AG04450 (cell line): ENCODE data around the gene PRR5L. TPM values are rescaled to one million over a fixed set of nuclear protein-coding genes. Genes with fewer than 3 reads are reported as not detected.

Source experiments
- CTCF ChIA-PET: fragments of 300-600, 350-600 bp; formaldehyde crosslinking; extraction: SDS; loops from one replicate; lab custom pipeline; 2022; ENCODE audit warnings: antibody characterized with exemption, inconsistent platforms; lab: Charles Lee
- POLR2A ChIA-PET: fragments of 350-600 bp; formaldehyde crosslinking; extraction: SDS; loops from one replicate; lab custom pipeline; 2021; ENCODE audit warnings: antibody characterized with exemption, inconsistent platforms; lab: Yijun Ruan, JAX
- DNase-seq: peaks from one replicate; pipeline ENCODE4 v3.0.0-alpha.2; 2011; ENCODE audit warnings: low read depth, low spot score
- H3K27ac ChIP-seq: one replicate; pipeline ENCODE4 v1.5.1; 2012; ENCODE audit warnings: low read depth, low read length, control low read depth
- H3K27me3 ChIP-seq: one replicate; pipeline ENCODE4 v1.6.0; 2012; ENCODE audit warnings: low read length; ENCODE audit not compliant: control insufficient read depth, insufficient read depth
- H3K4me3 ChIP-seq: 2 replicates; pipeline ENCODE4 v1.5.1; 2011; ENCODE audit warnings: mild to moderate bottlenecking, low read depth, low read length, control low read depth
- H3K9me3 ChIP-seq: 2 replicates; pipeline ENCODE4 v1.5.1; 2012; ENCODE audit warnings: low read length; ENCODE audit not compliant: control insufficient read depth, insufficient read depth
- polyA plus RNA-seq: library from polyadenylated mRNA; depleted of rRNA; stranded (reverse); fragments of >200 nt; gene quantifications from 2 replicates; pipeline ENCODE4 v1.2.3, GENCODE V29; 2011
- TF ChIP-seq, protein P1 (sequence below): IDR thresholded peaks from 2 replicates; pipeline ENCODE4 v1.5.1; 2011; ENCODE audit warnings: low read depth, low read length, control low read depth, inconsistent platforms

PRR5L gene
- polyA plus RNA-seq, 1 experiment, result 3.4 TPM

DNA sequence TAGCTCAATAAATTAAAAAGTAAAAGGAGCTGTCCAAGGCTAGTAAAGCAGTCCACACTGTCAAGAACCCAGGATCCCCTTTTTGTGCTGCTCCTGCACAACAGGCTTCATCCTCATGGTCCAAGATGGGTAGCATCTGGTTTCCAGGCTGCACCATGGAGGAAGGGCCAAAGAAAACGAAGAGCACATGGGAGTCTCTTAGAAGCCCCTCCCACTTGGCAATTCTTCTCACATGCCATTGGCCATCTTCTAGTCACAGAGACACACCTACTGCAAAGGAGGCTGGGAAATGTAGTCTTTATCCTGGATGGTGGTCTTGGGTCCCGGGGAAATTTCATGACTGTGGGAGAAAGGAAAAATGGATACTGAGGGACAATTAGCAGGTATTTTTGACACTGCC, 37.8 kb downstream of the PRR5L start:
- DNase-seq, result no peak
- Histone ChIP-seq H3K27me3 (no peaks in the 10 kb centered on the region), H3K27ac (no peak overlapping the region), H3K9me3 (no peaks in the 10 kb centered on the region), H3K4me3 (no peak overlapping the region)
- CTCF ChIA-PET, result interaction anchor here (1.1 kb wide), 1 partner anchor 41 kb away, joined by 3 read pairs; no protein-coding TSS in a partner anchor
- POLR2A ChIA-PET, result no interaction called here
- TF ChIP-seq, protein P1, sequence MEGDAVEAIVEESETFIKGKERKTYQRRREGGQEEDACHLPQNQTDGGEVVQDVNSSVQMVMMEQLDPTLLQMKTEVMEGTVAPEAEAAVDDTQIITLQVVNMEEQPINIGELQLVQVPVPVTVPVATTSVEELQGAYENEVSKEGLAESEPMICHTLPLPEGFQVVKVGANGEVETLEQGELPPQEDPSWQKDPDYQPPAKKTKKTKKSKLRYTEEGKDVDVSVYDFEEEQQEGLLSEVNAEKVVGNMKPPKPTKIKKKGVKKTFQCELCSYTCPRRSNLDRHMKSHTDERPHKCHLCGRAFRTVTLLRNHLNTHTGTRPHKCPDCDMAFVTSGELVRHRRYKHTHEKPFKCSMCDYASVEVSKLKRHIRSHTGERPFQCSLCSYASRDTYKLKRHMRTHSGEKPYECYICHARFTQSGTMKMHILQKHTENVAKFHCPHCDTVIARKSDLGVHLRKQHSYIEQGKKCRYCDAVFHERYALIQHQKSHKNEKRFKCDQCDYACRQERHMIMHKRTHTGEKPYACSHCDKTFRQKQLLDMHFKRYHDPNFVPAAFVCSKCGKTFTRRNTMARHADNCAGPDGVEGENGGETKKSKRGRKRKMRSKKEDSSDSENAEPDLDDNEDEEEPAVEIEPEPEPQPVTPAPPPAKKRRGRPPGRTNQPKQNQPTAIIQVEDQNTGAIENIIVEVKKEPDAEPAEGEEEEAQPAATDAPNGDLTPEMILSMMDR, result no peak

GRCh38 chr11:36339888-36340287, 43.8 kb downstream of the PRR5L start:
- H3K27me3 ChIP-seq, result peaks cover 17% of the 10 kb centered on the region
- ChIA-PET CTCF (interaction anchor here (1.2 kb wide), 1 partner anchor 38 kb away, joined by 7 read pairs; no protein-coding TSS in a partner anchor), POLR2A (no interaction called here)
- DNase-seq, result no peak
- no peaks in the 10 kb centered on the region for H3K9me3 ChIP-seq
- TF ChIP-seq, protein P1, result no peak
- H3K4me3 ChIP-seq, result no peak overlapping the region
- no peak overlapping the region for H3K27ac ChIP-seq

DNA sequence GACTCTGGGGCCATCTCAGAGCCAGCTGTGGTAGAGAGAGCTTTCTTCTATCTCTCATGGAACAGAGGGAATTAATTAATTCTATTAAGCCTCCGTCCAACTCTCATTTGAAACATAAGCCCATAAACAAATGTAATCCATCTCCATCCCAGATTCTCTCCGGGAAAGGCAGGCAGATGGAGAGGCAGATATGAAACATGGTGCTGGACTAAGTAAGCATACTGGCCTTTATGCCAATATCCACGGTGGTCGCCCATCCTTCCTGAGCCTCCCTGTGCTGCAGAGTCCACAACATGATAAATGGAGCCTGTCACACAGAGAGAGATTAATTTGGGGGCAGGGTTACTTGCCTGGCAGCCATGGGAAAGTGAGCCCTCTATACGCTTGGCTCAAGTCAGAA, 44.8 kb downstream of the PRR5L start:
- H3K27me3 ChIP-seq, result peaks cover 24% of the 10 kb centered on the region
- DNase-seq, result no peak
- TF ChIP-seq, protein P1, result no peak
- H3K9me3 ChIP-seq, result no peaks in the 10 kb centered on the region
- ChIA-PET POLR2A (no interaction called here), CTCF (interaction anchor here (1.0 to 2.2 kb wide), 2 partner anchors 138 to 152 kb away, joined by 3 to 5 read pairs; no protein-coding TSS in a partner anchor)
- H3K27ac ChIP-seq, result no peak overlapping the region
- no peak overlapping the region for H3K4me3 ChIP-seq

DNA sequence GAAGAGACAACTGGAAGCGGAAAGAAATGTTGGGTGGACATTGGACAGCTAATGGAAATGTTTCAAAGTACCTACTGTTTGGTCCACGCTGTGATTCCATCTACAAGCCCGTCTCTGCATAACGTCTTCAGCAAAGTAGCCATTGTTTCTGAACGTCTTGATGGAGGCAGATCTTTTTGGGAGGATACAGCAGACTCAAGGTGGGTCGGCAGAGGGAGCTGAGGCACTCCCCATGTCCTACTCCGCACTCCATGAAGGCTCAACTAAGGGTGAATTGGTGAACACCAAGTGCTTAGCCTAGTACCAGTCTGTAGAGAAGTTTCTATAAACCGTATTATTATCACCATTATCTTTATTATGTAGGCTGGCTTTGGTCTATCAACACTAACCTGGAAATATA, 45.8 kb downstream of the PRR5L start:
- ChIA-PET CTCF (interaction anchor here (2.2 kb wide), 1 partner anchor 151 kb away, joined by 5 read pairs; no protein-coding TSS in a partner anchor), POLR2A (no interaction called here)
- no peak for DNase-seq
- Histone ChIP-seq H3K27ac (no peak overlapping the region), H3K9me3 (no peaks in the 10 kb centered on the region), H3K4me3 (no peak overlapping the region), H3K27me3 (peaks cover 24% of the 10 kb centered on the region)
- TF ChIP-seq, protein P1, result no peak

DNA sequence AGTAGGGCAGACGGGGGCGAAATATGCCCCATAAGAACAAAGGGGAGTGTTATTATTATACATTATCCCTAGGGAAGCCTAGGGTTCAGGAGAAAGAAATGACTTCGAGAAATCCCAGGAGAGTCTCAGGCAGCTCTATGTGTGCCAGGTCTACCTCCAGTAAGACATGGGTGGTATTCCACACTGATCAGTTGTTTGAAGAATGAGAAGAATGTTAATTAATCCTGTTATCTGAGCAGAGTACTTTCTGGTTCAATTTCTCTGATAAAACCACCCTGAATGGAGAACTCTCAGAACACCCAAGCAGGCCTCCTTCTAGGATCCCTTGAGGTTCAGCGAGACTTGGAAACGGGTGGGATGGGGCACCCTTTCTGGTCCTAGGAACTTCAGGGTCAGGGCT, 46.2 kb downstream of the PRR5L start:
- TF ChIP-seq, protein P1, result no peak
- H3K9me3 ChIP-seq, result no peaks in the 10 kb centered on the region
- POLR2A ChIA-PET, result no interaction called here
- H3K27ac ChIP-seq, result no peak overlapping the region
- DNase-seq, result no peak
- peaks cover 24% of the 10 kb centered on the region for H3K27me3 ChIP-seq
- H3K4me3 ChIP-seq, result no peak overlapping the region
- CTCF ChIA-PET, result interaction anchor here (2.2 kb wide), 1 partner anchor 151 kb away, joined by 5 read pairs; no protein-coding TSS in a partner anchor
